ENCODE data around the gene KRTCAP2. TPM values are rescaled to one million over a fixed set of nuclear protein-coding genes. Genes with fewer than 3 reads are reported as not detected.
A peak's percentile ranks its signal among the peaks of the same experiment; 100 is the strongest.
"Not testable (repeated sequence)": the region's sequence is repeated elsewhere in the genome, so short reads cannot be mapped to it uniquely, and the experiment has no call there.

The KRTCAP2 gene
- total RNA-seq, 1 experiment from 2014 or later = 236 TPM

- H3K27me3 Mint-ChIP-seq (ENCODE audit: unreplicated experiment); H3K4me3 Mint-ChIP-seq (ENCODE audit: low read depth, unreplicated experiment); BruUV-seq (replicated peaks); CTCF ChIA-PET; DNase-seq; H3K27ac Mint-ChIP-seq (ENCODE audit: unreplicated experiment); intact Hi-C loops (cut with micrococcal nuclease; ENCODE audit: unreplicated experiment); H3K9me3 Mint-ChIP-seq (ENCODE audit: low read depth, unreplicated experiment): not testable (repeated sequence)
- H3K36me3 Mint-ChIP-seq (ENCODE audit: insufficient read depth, unreplicated experiment) = peaks cover 25% of the 10 kb centered on the region
- peaks cover 30% of the 10 kb centered on the region for H3K4me1 Mint-ChIP-seq (ENCODE audit: low read depth, unreplicated experiment)
These were observed 38.4 kb upstream of the KRTCAP2 start for GRCh38 chr1:155211381-155212050.

- H3K4me3 Mint-ChIP-seq (ENCODE audit: low read depth, unreplicated experiment) = peak overlapping the region; percentile 98
- no peaks in the 10 kb centered on the region for H3K9me3 Mint-ChIP-seq (ENCODE audit: low read depth, unreplicated experiment)
- no peak for DNase-seq
- peaks cover 30% of the 10 kb centered on the region for H3K4me1 Mint-ChIP-seq (ENCODE audit: low read depth, unreplicated experiment)
- no peak overlapping the region for H3K27ac Mint-ChIP-seq (ENCODE audit: unreplicated experiment)
- intact Hi-C loops (cut with micrococcal nuclease; ENCODE audit: unreplicated experiment) = no loop called here
- TF ChIP-seq CTCF (IDR thresholded peaks at IDR 0.05; ENCODE audit: unreplicated experiment) = no peak
- peaks cover 25% of the 10 kb centered on the region for H3K36me3 Mint-ChIP-seq (ENCODE audit: insufficient read depth, unreplicated experiment)
- CTCF ChIA-PET = no interaction called here
- no peaks in the 10 kb centered on the region for H3K27me3 Mint-ChIP-seq (ENCODE audit: unreplicated experiment)
- no TSS peak for BruUV-seq (replicated peaks)
These were observed 37.4 kb upstream of the KRTCAP2 start for GRCh38 chr1:155210314-155211104.

- H3K9me3 Mint-ChIP-seq (ENCODE audit: low read depth, unreplicated experiment) = no peaks in the 10 kb centered on the region
- BruUV-seq (replicated peaks) = TSS peak; percentile 91
- H3K27ac Mint-ChIP-seq (ENCODE audit: unreplicated experiment) = peak overlapping the region; percentile 92
- peaks cover 30% of the 10 kb centered on the region for H3K4me1 Mint-ChIP-seq (ENCODE audit: low read depth, unreplicated experiment)
- TF ChIP-seq CTCF (IDR thresholded peaks at IDR 0.05; ENCODE audit: unreplicated experiment) = no peak
- H3K4me3 Mint-ChIP-seq (ENCODE audit: low read depth, unreplicated experiment) = peak overlapping the region; percentile 98
- peaks cover 25% of the 10 kb centered on the region for H3K36me3 Mint-ChIP-seq (ENCODE audit: insufficient read depth, unreplicated experiment)
- CTCF ChIA-PET = interaction anchor here (0.7 to 1.5 kb wide), 6 partner anchors 15 to 42 kb away, joined by 3 to 10 read pairs (median 4); partner anchors contain the start of gene KRTCAP2
- no peak for DNase-seq
- no peaks in the 10 kb centered on the region for H3K27me3 Mint-ChIP-seq (ENCODE audit: unreplicated experiment)
- intact Hi-C loops (cut with micrococcal nuclease; ENCODE audit: unreplicated experiment) = no loop called here
These were observed 36.2 kb upstream of the KRTCAP2 start for GRCh38 chr1:155209312-155209721.

GRCh38 chr1:155208541-155209311, 35.6 kb upstream of the KRTCAP2 start, which contains the start of gene MTX1:
Gene MTX1, plus strand, starts transcription at chr1:155208695. Its CDS starts 110 bp downstream, at chr1:155208805.
- Mint-ChIP-seq H3K9me3 (ENCODE audit: low read depth, unreplicated experiment) (no peaks in the 10 kb centered on the region), H3K4me3 (ENCODE audit: low read depth, unreplicated experiment) (peak within 1 kb of the TSS; percentile 98), H3K27me3 (ENCODE audit: unreplicated experiment) (no peaks in the 10 kb centered on the region), H3K27ac (ENCODE audit: unreplicated experiment) (peak within 1 kb of the TSS; percentile 92), H3K4me1 (ENCODE audit: low read depth, unreplicated experiment) (peaks cover 30% of the 10 kb centered on the region), H3K36me3 (ENCODE audit: insufficient read depth, unreplicated experiment) (peaks cover 25% of the 10 kb centered on the region)
- peak; percentile 87 for DNase-seq
- intact Hi-C loops (cut with micrococcal nuclease; ENCODE audit: unreplicated experiment) = no loop called here
- CTCF ChIA-PET = interaction anchor here (0.7 to 2.0 kb wide), 7 partner anchors 15 to 42 kb away, joined by 3 to 10 read pairs (median 4); partner anchors contain the start of gene KRTCAP2
- TF ChIP-seq CTCF (IDR thresholded peaks at IDR 0.05; ENCODE audit: unreplicated experiment) = no peak
- no TSS peak for BruUV-seq (replicated peaks)

Data from Calu3 (cell line).